ENCODE data around the gene PLEKHF1.
A peak's percentile ranks its signal among the peaks of the same experiment; 100 is the strongest.

The PLEKHF1 gene

DNA sequence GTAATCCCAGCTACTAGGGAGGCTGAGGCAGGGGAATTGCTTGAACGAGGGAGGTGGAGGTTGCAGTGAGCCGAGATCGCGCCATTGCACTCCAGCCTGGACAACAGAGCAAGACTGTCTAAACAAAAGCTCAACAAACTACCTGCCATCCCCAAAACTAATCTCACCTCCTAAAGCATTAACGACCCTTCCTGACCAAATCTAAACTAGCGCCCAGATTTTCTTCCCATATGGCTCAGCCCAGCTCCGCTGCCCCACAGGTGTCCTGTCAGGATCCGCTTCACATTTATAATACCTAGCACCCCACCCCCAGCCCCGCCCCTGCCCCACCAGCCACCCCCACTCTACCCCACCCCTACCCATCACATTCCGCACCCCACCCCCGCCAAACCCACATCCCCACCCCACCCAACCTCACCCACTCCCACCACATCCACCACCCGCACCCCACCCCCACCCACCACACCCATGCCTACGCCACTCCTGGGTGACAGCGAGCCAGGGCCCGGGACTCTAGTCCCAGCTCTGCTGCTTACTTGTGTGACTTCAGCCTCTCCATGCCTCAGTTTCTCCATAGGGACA, 49.2 kb downstream of the PLEKHF1 start:
- TF ChIP-seq, protein P1, sequence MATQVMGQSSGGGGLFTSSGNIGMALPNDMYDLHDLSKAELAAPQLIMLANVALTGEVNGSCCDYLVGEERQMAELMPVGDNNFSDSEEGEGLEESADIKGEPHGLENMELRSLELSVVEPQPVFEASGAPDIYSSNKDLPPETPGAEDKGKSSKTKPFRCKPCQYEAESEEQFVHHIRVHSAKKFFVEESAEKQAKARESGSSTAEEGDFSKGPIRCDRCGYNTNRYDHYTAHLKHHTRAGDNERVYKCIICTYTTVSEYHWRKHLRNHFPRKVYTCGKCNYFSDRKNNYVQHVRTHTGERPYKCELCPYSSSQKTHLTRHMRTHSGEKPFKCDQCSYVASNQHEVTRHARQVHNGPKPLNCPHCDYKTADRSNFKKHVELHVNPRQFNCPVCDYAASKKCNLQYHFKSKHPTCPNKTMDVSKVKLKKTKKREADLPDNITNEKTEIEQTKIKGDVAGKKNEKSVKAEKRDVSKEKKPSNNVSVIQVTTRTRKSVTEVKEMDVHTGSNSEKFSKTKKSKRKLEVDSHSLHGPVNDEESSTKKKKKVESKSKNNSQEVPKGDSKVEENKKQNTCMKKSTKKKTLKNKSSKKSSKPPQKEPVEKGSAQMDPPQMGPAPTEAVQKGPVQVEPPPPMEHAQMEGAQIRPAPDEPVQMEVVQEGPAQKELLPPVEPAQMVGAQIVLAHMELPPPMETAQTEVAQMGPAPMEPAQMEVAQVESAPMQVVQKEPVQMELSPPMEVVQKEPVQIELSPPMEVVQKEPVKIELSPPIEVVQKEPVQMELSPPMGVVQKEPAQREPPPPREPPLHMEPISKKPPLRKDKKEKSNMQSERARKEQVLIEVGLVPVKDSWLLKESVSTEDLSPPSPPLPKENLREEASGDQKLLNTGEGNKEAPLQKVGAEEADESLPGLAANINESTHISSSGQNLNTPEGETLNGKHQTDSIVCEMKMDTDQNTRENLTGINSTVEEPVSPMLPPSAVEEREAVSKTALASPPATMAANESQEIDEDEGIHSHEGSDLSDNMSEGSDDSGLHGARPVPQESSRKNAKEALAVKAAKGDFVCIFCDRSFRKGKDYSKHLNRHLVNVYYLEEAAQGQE (IDR thresholded peaks at IDR 0.05; ENCODE audit: low read depth) = no peak
- TF ChIP-seq TAF1 (IDR thresholded peaks at IDR 0.05; ENCODE audit: low read depth) = no peak
- TF ChIP-seq, protein P2, sequence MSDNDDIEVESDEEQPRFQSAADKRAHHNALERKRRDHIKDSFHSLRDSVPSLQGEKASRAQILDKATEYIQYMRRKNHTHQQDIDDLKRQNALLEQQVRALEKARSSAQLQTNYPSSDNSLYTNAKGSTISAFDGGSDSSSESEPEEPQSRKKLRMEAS (IDR thresholded peaks at IDR 0.05) = no peak
- TF ChIP-seq EGR1 (IDR thresholded peaks at IDR 0.05) = no peak
- no peak for TF ChIP-seq YY1 (IDR thresholded peaks at IDR 0.05; ENCODE audit: low read depth)
- TF ChIP-seq FOXM1 (IDR thresholded peaks at IDR 0.05; ENCODE audit: borderline replicate concordance, low read depth) = no peak
- TF ChIP-seq TCF12 (IDR thresholded peaks at IDR 0.05; ENCODE audit: low read depth) = peak; percentile 5; the same call in 1 of the 2 replicates
- TF ChIP-seq CEBPB (IDR thresholded peaks at IDR 0.05) = no peak

DNA sequence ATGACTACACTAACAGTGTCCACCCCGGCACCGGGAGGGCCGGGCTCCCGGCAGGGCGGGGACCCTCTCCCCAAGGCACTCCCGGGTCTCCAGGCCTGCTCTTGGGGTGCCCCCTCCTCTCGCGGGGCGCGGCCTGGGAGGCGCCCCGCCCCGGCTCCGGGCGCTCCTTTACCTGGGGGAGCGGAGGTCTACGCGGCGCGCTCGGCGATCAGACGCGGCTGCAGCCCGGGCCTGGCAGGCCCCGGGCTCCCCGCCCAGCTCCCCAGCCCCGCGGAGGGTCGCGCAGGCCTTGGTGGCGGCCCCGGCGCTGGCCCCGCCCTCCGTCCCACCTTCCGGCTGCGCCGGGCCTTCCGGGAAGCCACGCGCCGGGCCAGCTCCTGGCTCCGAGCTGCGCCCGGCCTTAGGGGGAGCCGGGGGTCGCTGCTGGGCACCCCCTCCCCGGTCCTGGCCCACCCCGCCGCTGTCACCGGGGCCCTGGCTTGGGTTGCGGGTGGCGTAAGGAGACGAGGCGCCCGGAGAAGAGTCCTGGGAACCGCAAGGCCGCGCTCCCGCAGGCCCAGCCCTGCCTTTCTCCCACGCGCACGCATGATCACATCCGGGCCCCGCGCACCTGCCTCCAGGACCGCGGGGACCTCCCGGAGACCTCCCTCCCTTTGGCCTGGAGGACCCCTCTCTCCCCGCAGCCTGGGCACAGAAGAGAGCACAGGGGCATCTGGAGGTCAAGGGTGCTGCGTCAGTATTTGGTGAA, 49.9 kb downstream of the PLEKHF1 start, which contains the start of gene C19orf12:
Gene C19orf12, minus strand, starts transcription at position 309 of the 748 bp plus-strand sequence. CDS start 6,848 bp downstream, outside the sequence.
- TF ChIP-seq, protein P2 (IDR thresholded peaks at IDR 0.05) = peak; percentile 43; the same call in 1 of the 2 replicates
- TF ChIP-seq NFIC (IDR thresholded peaks at IDR 0.05) = no peak
- TF ChIP-seq ZBTB7A (IDR thresholded peaks at IDR 0.05; ENCODE audit: low read depth) = peak; percentile 70
- TF ChIP-seq CREB1 (IDR thresholded peaks at IDR 0.05; ENCODE audit: low read depth) = no peak
- TF ChIP-seq RAD21 (IDR thresholded peaks at IDR 0.05; ENCODE audit: low read depth) = no peak
- TF ChIP-seq TEAD4 (IDR thresholded peaks at IDR 0.05) = no peak
- TF ChIP-seq EGR1 (IDR thresholded peaks at IDR 0.05) = no peak
- TF ChIP-seq TCF12 (IDR thresholded peaks at IDR 0.05; ENCODE audit: low read depth) = 0 out of 2 replicates have a peak, but pooled peaks have one; percentile 5
- no peak for TF ChIP-seq CEBPB (IDR thresholded peaks at IDR 0.05)
- no peak for TF ChIP-seq YY1 (IDR thresholded peaks at IDR 0.05; ENCODE audit: low read depth)
- no peak for TF ChIP-seq FOXM1 (IDR thresholded peaks at IDR 0.05; ENCODE audit: borderline replicate concordance, low read depth)
- TF ChIP-seq, protein P3, sequence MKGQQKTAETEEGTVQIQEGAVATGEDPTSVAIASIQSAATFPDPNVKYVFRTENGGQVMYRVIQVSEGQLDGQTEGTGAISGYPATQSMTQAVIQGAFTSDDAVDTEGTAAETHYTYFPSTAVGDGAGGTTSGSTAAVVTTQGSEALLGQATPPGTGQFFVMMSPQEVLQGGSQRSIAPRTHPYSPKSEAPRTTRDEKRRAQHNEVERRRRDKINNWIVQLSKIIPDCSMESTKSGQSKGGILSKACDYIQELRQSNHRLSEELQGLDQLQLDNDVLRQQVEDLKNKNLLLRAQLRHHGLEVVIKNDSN (IDR thresholded peaks at IDR 0.05) = no peak
- TF ChIP-seq, protein P1 (IDR thresholded peaks at IDR 0.05; ENCODE audit: low read depth) = no peak
- peak; percentile 65; the same call in 1 of the 2 replicates for TF ChIP-seq TAF1 (IDR thresholded peaks at IDR 0.05; ENCODE audit: low read depth)
- no peak for TF ChIP-seq EP300 (IDR thresholded peaks at IDR 0.05; ENCODE audit: borderline replicate concordance)

DNA sequence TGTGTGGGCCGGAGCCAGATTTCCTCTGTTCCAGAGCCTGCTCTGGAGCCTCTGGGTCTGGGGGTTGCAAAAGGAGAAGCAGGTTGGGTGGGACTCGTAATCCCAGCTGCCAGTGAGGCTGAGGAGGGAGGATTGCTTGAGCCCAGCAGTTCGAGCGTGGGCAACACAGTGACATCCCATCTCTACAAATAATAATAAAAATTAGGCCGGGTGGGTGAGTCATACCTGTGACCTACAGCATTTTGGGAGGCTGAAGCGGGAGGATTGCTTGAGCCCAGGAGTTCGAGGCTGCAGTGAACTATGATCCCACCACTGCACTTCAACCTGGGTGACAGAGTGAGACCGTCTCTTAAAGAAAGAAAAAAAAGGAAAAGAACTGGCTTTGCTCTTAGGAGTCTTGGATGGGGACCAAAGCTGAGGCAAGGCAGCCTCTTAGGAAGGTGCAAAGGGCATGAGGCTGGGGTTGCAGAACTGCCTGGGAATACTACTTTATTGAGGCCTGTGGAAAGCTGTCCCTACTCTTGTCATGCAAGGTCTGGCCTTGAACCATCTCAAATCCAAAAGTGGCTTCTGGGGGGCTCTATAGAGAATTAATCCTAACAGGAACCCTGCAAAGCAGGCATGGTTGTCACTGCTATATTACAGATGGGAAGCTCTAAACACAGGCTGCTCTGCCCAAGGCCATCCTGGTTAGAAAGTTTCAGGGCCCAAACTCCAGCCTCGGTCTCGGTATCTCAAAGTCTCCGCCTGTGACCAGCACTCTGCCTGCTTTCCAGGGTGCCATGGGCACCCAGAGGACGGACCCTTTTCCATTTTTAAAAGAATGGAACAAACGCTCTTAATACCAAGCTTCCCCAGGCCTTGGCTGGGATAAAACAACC, 50.7 kb downstream of the PLEKHF1 start:
- TF ChIP-seq, protein P3 (IDR thresholded peaks at IDR 0.05) = no peak
- TF ChIP-seq ZBTB7A (IDR thresholded peaks at IDR 0.05; ENCODE audit: low read depth) = no peak
- no peak for TF ChIP-seq TAF1 (IDR thresholded peaks at IDR 0.05; ENCODE audit: low read depth)
- TF ChIP-seq, protein P1 (IDR thresholded peaks at IDR 0.05; ENCODE audit: low read depth) = no peak
- TF ChIP-seq CEBPB (IDR thresholded peaks at IDR 0.05) = no peak
- no peak for TF ChIP-seq RAD21 (IDR thresholded peaks at IDR 0.05; ENCODE audit: low read depth)
- no peak for TF ChIP-seq TEAD4 (IDR thresholded peaks at IDR 0.05)
- no peak for TF ChIP-seq TCF12 (IDR thresholded peaks at IDR 0.05; ENCODE audit: low read depth)
- no peak for TF ChIP-seq NFIC (IDR thresholded peaks at IDR 0.05)
- TF ChIP-seq EGR1 (IDR thresholded peaks at IDR 0.05) = no peak
- no peak for TF ChIP-seq EP300 (IDR thresholded peaks at IDR 0.05; ENCODE audit: borderline replicate concordance)
- no peak for TF ChIP-seq YY1 (IDR thresholded peaks at IDR 0.05; ENCODE audit: low read depth)
- TF ChIP-seq FOXM1 (IDR thresholded peaks at IDR 0.05; ENCODE audit: borderline replicate concordance, low read depth) = no peak
